NCI-H2171 (cell line): ENCODE results near the gene TAOK1.
"Not testable (repeated sequence)": the region's sequence is repeated elsewhere in the genome, so short reads cannot be mapped to it uniquely, and the experiment has no call there.

Experiments used
- DNase-seq: peaks from one replicate; lab custom pipeline; 2025; lab: John Stamatoyannopoulos, UW

The TAOK1 gene

GRCh38 chr17:29445844-29446243 lies 55.7 kb downstream of the TAOK1 start:
- DNase-seq, result no peak

- DNase-seq, result no peak
These were observed 59.9 kb downstream of the TAOK1 start for GRCh38 chr17:29449865-29450671.

DNA sequence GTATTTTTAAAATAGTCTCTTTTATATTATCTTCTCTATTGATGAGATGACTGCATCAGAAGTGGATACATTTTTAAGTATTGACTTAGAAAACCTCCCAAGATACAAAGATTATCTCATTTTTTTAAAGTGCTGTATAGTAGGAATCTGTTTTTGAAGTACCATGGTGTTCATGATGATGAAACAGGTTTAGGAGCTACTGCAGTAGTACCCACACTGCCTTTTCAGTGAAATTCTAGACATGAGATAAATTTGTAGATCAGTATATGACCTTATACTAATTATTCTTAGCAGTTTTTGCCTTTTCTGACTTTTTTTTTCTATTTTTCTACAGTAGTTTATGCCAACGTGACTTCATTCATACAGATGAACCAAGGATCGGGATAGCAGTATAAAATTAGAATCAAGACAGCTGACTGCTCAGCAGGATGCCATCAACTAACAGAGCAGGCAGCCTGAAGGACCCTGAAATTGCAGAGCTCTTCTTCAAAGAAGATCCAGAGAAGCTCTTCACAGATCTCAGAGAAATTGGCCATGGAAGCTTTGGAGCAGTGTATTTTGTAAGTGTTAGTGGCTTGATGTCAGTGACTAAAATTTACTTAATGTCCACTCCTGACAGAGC lies 61.1 kb downstream of the TAOK1 start:
- no peak for DNase-seq

DNA sequence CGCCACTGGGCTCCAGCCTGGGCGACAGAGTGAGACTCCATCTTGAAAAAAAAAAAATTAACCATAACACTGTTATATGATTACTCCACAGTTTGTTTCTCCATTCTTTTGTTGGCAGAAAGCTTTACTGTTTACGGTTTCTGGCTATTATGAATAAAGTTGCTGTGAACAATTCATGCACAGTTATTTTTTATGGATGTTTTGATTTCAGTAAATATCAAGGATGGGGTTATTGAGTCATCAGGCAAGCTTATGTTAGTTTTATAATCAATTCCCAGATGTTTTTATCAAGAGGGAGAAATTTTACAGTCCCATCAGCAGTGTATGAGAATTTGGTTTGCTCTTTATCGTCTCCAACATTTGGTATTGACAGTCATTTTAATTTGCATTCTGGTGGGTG lies 67.9 kb downstream of the TAOK1 start:
- DNase-seq, result no peak

- DNase-seq, result no peak
These were observed 71.5 kb downstream of the TAOK1 start for GRCh38 chr17:29461483-29462206.

GRCh38 chr17:29469276-29469675 lies 79.1 kb downstream of the TAOK1 start:
- no peak for DNase-seq

DNA sequence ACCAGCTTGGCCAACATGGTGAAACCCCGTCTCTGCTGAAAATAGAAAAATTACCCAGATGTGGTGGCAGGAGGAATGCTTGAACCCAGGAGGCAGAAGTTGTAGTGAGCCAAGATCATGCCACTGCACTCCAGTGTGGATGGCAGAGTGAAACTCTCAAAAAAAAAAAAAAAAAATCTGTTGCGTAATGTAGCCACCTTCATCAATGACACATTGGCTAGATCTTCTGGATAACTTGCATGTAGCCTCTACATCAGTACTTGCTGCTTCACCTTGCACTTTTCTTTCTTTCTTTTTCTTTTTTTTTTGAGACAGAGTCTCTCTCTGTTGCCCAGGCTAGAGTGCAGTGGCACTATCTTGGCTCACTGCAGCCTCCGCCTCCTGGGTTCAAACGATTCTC lies 83.3 kb downstream of the TAOK1 start:
- not testable (repeated sequence) for DNase-seq

DNA sequence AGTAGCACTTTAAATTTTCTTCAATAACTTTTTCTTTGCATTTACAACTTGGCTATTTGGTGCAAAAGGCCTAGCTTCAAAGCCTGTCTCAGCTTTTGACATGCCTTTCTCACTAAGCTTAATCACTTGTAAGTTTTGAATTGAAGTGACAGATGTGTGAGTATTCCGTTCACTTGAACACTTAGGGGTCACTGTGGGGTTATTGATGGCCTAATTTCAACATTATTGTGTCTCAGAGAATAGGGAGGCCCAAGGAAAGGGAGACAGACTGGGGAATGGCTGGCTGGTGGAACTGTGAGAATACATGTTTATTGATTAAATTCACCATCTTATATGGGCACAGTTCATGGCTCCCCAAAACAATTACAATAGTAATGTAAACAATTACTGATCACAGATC lies 84.1 kb downstream of the TAOK1 start:
- no peak for DNase-seq

DNA sequence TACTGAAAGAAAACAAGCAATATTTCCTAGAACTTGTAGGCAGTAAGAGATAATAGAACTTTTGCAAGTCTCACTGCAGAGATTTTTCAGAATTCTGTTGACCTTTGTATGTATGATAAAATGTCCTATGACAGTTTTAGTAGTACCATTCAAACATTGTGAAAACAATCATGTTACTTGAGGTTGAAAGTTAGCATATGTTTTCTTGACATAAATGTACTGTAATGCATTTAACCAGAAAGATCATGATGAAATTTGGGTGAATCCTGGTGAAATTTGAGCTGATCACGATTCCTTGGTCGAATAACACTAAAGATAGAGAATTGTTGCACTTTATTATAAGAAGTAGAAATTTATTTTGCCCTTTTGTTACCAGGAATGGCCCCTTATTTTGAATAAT lies 85.7 kb downstream of the TAOK1 start:
- DNase-seq, result no peak

DNA sequence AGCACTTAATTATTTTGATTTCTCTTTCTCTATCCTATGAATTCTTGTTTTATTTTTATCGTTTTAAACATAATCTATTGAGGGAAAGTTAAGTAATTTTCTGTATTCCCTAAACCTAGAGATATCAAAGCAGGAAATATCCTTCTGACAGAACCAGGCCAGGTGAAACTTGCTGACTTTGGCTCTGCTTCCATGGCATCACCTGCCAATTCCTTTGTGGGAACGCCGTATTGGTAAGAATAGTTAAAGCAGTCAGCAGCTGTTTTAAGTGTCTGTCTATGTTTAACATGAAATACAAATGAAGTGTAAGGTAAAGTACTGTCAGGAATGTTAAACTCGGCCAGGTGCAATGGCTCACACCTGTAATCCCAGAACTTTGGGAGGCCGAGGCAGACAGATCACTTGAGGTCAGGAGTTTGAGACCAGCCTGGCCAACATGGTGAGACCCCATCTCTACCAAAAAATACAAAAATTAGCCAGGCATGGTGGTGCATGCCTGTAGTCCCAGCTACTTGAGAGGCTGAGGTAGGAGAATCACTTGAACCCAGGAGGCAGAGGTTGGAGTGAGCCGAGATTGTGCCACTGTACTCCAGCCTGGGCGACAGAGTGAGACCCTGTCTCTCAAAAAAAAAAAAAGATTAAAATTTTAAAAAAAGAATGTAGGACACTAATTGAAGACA lies 90.2 kb downstream of the TAOK1 start:
- DNase-seq, result not testable (repeated sequence)

GRCh38 chr17:29483503-29483902 lies 93.3 kb downstream of the TAOK1 start:
- no peak for DNase-seq

DNA sequence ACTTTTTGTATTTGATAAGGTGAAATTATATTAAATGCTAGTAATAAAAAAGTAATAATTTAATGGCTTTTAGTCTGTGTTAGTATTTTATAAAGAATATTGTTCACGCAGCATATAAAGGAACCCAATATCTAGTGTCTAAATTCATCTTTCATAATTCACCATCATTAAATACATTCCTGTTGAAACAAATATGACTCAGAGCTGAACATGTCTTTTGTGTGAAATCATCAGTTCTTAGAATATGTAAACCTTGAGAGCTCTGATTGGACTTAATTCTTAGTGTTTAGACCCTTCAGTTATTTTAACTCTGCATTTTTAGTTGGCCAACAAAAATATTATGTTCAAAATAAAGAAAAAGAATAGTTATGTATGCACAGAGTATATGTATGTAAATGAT lies 104.8 kb downstream of the TAOK1 start:
- no peak for DNase-seq

DNA sequence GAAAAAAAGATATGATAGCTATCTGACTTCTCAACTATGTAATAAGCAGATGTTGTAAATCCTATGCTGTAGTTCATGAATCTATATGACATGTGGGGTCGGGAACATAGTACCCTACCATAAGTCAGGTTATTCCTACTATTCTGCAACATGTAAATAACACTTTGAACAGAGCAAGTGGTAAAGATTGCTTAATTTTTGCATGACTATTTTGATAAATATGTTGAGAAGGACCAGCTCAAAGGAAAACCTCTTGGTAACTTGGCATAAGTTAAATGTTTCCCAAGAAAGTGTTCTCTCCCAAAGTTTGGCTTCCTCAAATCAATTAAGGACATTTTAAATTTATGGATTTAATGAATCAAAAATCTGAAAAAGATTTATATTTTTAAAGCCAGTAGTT lies 114.5 kb downstream of the TAOK1 start:
- DNase-seq, result no peak

DNA sequence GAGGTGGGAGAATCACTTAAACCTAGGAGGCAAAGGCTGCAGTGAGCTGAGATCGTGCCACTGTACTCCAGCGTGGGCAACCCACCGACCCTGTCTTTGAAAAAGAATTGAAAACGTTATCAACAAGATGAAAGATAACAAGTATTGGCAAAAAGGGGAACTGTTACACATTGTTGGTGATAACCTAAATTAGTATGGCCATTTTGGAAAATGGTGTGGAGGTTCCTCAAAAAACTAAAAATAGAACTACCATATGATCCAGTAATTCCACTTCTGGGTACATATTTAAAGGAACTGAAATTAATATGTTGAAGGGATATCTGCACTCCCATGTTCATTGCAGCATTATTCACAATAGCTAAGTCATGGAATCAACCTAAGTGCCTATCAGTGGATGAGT lies 115.7 kb downstream of the TAOK1 start:
- no peak for DNase-seq

- no peak for DNase-seq
These were observed 120.8 kb downstream of the TAOK1 start for GRCh38 chr17:29510953-29511352.

GRCh38 chr17:29514792-29515191 lies 124.6 kb downstream of the TAOK1 start:
- no peak for DNase-seq

- DNase-seq, result no peak
These were observed 128.2 kb downstream of the TAOK1 start for GRCh38 chr17:29518359-29518758.

DNA sequence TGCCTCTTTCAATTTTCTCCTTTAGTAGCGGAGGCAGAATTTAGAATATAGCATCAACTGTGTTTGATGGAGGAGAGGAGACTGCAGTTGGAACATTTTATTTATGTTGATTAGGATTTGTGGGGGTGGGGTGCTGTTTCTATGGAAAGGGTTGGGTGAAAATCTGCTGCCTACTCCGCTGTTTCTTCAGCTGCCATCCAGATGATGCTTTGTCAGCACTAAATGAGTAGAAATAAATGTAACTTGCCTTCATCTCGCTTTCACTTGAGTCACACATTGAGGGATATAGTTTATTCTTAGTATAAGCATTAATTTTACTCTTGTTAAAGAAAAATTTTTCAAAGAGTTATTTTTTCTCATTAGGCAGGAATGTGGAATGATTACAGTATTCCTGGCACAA lies 134.5 kb downstream of the TAOK1 start:
- DNase-seq, result no peak

DNA sequence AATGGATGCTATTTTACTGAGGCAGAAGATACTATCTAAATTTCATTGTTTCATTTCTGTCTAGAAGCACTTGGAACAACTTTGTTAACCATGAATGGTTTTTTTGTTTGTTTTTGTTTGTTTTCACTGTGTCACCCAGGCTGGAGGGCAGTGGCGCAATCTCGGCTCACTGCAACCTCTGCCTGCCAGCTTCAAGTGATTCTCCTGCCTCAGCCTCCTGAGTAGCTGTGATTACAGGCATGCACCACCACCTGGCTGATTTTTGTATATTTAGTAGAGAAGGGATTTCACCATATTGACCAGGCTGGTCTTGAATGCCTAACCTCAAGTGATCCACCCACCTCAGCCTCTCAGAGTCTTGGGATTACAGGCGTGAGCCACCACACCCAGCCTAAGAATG lies 136.2 kb downstream of the TAOK1 start:
- DNase-seq, result no peak

DNA sequence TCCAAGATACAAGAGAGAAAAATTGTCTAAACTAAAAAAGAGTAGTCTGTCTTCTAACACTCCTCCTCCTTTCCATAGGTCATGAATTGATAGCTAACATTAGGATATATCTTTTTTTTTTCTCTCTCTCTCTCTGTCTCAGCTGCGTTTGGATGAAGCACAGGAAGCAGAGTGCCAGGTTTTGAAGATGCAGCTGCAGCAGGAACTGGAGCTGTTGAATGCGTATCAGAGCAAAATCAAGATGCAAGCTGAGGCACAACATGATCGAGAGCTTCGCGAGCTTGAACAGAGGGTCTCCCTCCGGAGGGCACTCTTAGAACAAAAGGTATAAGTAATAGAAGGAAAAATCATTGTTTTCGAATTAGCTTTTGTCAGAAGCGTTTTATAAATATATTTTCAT lies 143.8 kb downstream of the TAOK1 start:
- no peak for DNase-seq

DNA sequence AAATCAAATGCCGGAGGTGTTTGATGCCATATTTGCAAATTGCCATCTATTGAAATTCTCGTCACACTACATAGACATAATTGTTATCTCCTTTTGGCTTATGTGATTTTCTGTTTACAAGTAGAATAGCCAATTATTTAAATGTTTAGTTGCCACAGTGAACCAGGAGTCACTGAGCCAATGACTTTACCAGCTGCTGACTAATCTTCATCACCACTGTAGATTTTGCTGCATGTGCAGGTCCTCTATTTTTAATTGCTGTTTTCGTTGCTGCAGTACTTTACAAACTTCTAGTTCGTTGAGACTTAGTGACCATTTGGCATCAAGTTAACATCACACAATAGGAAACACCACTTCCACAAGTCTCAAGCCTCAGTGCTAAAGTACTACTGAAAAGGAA lies 153.9 kb downstream of the TAOK1 start:
- DNase-seq, result no peak

DNA sequence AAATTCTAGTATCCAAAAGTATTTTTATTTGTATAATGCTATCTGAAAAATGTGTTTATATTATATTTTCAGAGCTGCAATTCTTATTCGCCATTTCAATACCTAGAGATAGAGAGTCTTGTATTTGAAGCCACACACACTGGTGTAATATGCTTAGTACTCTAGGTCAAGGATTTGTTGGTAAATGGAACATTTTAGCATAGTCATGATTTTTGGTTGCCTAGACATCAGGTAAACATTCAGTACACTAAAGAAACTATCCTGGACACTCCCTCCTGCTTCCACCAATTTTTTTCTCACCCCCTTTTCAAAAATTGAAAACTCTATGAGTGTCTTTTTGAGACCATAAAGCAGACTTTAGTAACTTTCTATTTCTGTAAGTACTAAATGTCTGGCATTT lies 155.9 kb downstream of the TAOK1 start:
- no peak for DNase-seq

GRCh38 chr17:29546830-29547229 lies 156.7 kb downstream of the TAOK1 start:
- DNase-seq, result no peak
